ENCODE results near the gene BST1. TPM values are rescaled to one million over a fixed set of nuclear protein-coding genes. Genes with fewer than 3 reads are reported as not detected.

The BST1 gene
- total RNA-seq, 1 experiment from 2014 or later: 3.0 TPM

DNA sequence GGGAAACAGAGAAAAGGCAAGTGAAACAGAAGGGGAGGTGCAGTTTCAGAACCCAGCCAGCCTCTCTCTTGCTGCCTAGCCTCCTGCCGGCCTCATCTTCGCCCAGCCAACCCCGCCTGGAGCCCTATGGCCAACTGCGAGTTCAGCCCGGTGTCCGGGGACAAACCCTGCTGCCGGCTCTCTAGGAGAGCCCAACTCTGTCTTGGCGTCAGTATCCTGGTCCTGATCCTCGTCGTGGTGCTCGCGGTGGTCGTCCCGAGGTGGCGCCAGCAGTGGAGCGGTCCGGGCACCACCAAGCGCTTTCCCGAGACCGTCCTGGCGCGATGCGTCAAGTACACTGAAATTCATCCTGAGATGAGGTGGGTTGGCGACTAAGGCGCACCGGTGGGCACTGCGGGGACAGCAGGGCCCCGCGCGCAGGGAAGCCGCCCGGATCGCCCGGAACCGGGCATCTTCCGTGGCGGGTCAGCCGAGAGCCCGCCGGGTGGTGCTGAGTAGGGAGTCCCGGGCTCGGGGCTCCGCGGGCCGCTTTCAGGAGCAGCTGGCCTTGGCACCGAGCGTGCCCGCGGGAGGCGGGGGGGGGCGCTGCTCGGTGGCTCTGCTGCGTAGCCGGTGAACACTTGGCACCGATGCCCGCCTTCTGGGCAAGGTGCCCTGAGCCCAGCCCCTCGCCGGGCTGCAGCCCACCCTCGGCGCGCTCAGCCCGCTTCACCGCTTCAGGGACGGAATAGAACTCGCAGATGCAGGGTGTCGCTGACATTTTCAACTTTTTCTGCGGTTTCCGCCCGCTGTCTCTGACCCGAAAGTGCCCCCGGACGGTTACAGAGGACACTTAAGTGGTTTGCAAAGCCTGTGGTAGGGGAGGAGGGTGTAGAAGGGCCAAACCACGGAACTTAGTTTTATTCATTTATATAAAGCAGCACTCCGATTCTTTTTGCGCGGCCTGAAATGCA lies 75.7 kb downstream of the BST1 start, which contains the start of gene CD38:
Gene CD38 (plus strand): TSS at position 40 of the 953 bp plus-strand sequence. CDS start 87 bp downstream, at position 127.
- DNase-seq (ENCODE audit: low read depth, low spot score): no peak
- BruUV-seq (replicated peaks): no TSS peak
- Histone ChIP-seq H3K27me3 (ENCODE audit: control insufficient read depth, insufficient read depth, low read length) (peaks cover 9% of the 10 kb centered on the region), H3K27ac (ENCODE audit: low read length) (no peak within 1 kb of the TSS), H3K36me3 (ENCODE audit: control insufficient read depth, insufficient read depth, low read length) (no peaks in the 10 kb centered on the region), H3K9me3 (ENCODE audit: control insufficient read depth, insufficient read depth, low read depth, low read length) (no peaks in the 10 kb centered on the region), H3K4me1 (ENCODE audit: control insufficient read depth, insufficient read depth, low read length) (no peaks in the 10 kb centered on the region), H3K4me3 (ENCODE audit: low read depth in 2 of 2, low read length in 2 of 2) (peak within 1 kb of the TSS; percentile 31 to 35)
- in situ Hi-C loops (cut with HindIII; ENCODE audit: low pct_unique_long_range_greater_than_20kb, low sequenced_read_pairs) (no loop called here), intact Hi-C loops (cut with micrococcal nuclease; ENCODE audit: unreplicated experiment) (no loop called here)
- ATAC-seq: 0 out of 2 replicates have a peak, but pooled peaks have one; percentile 45
- ChIA-PET CTCF (no interaction called here), POLR2A (no interaction called here)
- TF ChIP-seq TCF7L2 (IDR thresholded peaks at IDR 0.05; ENCODE audit: low read depth, low read length) (no peak), REST (IDR thresholded peaks at IDR 0.05; ENCODE audit: insufficient read depth in 1 of 2, low read depth in 2 of 2, low read length in 1 of 2) (no peak), SIN3A (IDR thresholded peaks at IDR 0.05; ENCODE audit: borderline replicate concordance, insufficient read depth, low read depth, low read length) (no peak)
- TF ChIP-seq, protein P1, sequence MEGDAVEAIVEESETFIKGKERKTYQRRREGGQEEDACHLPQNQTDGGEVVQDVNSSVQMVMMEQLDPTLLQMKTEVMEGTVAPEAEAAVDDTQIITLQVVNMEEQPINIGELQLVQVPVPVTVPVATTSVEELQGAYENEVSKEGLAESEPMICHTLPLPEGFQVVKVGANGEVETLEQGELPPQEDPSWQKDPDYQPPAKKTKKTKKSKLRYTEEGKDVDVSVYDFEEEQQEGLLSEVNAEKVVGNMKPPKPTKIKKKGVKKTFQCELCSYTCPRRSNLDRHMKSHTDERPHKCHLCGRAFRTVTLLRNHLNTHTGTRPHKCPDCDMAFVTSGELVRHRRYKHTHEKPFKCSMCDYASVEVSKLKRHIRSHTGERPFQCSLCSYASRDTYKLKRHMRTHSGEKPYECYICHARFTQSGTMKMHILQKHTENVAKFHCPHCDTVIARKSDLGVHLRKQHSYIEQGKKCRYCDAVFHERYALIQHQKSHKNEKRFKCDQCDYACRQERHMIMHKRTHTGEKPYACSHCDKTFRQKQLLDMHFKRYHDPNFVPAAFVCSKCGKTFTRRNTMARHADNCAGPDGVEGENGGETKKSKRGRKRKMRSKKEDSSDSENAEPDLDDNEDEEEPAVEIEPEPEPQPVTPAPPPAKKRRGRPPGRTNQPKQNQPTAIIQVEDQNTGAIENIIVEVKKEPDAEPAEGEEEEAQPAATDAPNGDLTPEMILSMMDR (IDR thresholded peaks at IDR 0.05): no peak

GRCh38 chr4:15779306-15779705 lies 76.4 kb downstream of the BST1 start:
- Histone ChIP-seq H3K27me3 (ENCODE audit: control insufficient read depth, insufficient read depth, low read length) (peaks cover 9% of the 10 kb centered on the region), H3K27ac (ENCODE audit: low read length) (no peak overlapping the region), H3K4me1 (ENCODE audit: control insufficient read depth, insufficient read depth, low read length) (no peaks in the 10 kb centered on the region), H3K36me3 (ENCODE audit: control insufficient read depth, insufficient read depth, low read length) (no peaks in the 10 kb centered on the region), H3K4me3 (ENCODE audit: low read depth in 2 of 2, low read length in 2 of 2) (peak overlapping the region; percentile 31 to 35), H3K9me3 (ENCODE audit: control insufficient read depth, insufficient read depth, low read depth, low read length) (no peaks in the 10 kb centered on the region)
- intact Hi-C loops (cut with micrococcal nuclease; ENCODE audit: unreplicated experiment): no loop called here
- no peak for TF ChIP-seq REST (IDR thresholded peaks at IDR 0.05; ENCODE audit: insufficient read depth in 1 of 2, low read depth in 2 of 2, low read length in 1 of 2)
- TF ChIP-seq, protein P1 (IDR thresholded peaks at IDR 0.05): no peak
- no peak for TF ChIP-seq SIN3A (IDR thresholded peaks at IDR 0.05; ENCODE audit: borderline replicate concordance, insufficient read depth, low read depth, low read length)
- TF ChIP-seq TCF7L2 (IDR thresholded peaks at IDR 0.05; ENCODE audit: low read depth, low read length): no peak
- TF ChIP-seq POLR2AphosphoS5 (IDR thresholded peaks at IDR 0.05; ENCODE audit: low read depth, low read length): no peak
- DNase-seq (ENCODE audit: low read depth, low spot score): no peak
- CTCF ChIA-PET: no interaction called here
- in situ Hi-C loops (cut with HindIII; ENCODE audit: low pct_unique_long_range_greater_than_20kb, low sequenced_read_pairs): no loop called here
- no TSS peak for BruUV-seq (replicated peaks)
- POLR2A ChIA-PET: no interaction called here
- ATAC-seq: no peak
